Left ventricle myocardium inferior (tissue), 1 donor: Measurements from ENCODE around the gene SLC25A33. TPM values are rescaled to one million over a fixed set of nuclear protein-coding genes. Genes with fewer than 3 reads are reported as not detected.
"Not testable (repeated sequence)": the region's sequence is repeated elsewhere in the genome, so short reads cannot be mapped to it uniquely, and the experiment has no call there.

ENCODE experiments used
- DNase-seq: peaks from one replicate; pipeline ENCODE4 v3.0.0-alpha.2; 2020
- H3K27ac ChIP-seq: fragments of 200-600 bp; replicated peaks from 2 replicates; pipeline ENCODE4 v1.8.0; 2021
- H3K27me3 ChIP-seq: fragments of 200-600 bp; 2 replicates; pipeline ENCODE4 v1.8.0; 2021; ENCODE audit warnings: low read depth
- H3K36me3 ChIP-seq: fragments of 200-600 bp; 2 replicates; pipeline ENCODE4 v1.8.0; 2021
- H3K4me1 ChIP-seq: fragments of 200-600 bp; 2 replicates; pipeline ENCODE4 v1.8.0; 2021
- H3K4me3 ChIP-seq: fragments of 200-600 bp; 2 replicates; pipeline ENCODE4 v1.8.0; 2021; ENCODE audit warnings: mild to moderate bottlenecking, moderate library complexity
- H3K9me3 ChIP-seq: fragments of 200-600 bp; replicated peaks from 2 replicates; pipeline ENCODE4 v1.8.0; 2021
- CTCF ChIP-seq: fragments of 200-600 bp; IDR thresholded peaks from 2 replicates; pipeline ENCODE4 v1.8.0; 2021; ENCODE audit warnings: antibody characterized with exemption, mild to moderate bottlenecking, borderline replicate concordance
- intact Hi-C: fragments of 100-400 bp; cut with micrococcal nuclease; formaldehyde crosslinking; loops from one replicate; pipeline ENCODE4 v1.11.0; 2022
- total RNA-seq: library from RNA; stranded (reverse); fragmentation: NEBNext Ultra II Directional; extraction: Animal tissue kit (Norgen Biotek cat#: 25700); gene quantifications from one replicate; pipeline ENCODE4 v1.2.1, GENCODE V29; 2021
- donor health status: DM: no; HTN: yes; CAD: no; lungs with severe emphysema.

Gene SLC25A33
- total RNA-seq, 1 donor from 2014 or later = 6.2 TPM

DNA sequence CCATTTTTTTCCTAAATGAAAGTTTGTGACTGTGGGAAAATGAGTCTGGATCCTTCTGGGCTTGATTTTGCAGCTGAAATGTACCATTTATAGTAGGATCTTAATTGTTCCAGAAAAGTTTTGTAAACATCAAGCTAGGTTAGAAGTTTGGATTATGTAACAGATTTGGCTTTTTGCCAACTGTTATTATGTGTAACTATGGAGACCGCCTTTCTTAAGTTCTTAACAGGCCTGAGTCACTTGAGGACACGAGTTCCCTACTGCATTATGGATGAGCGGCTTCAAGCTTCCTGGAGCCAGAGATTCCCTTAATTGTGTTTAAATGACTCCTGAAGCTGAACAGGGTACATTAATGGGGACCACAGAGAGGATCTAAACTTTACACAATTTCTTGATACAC lies 22.2 kb downstream of the SLC25A33 start:
- intact Hi-C loops = no loop called here
- Histone ChIP-seq H3K27me3 (no peaks in the 10 kb centered on the region), H3K36me3 (peaks cover 3% of the 10 kb centered on the region), H3K9me3 (no peaks in the 10 kb centered on the region), H3K4me1 (peaks cover 61% of the 10 kb centered on the region), H3K4me3 (no peak overlapping the region), H3K27ac (peak overlapping the region; percentile 64)
- DNase-seq = no peak
- no peak for TF ChIP-seq CTCF

- no peak overlapping the region for H3K27ac ChIP-seq
- intact Hi-C loops = no loop called here
- H3K27me3 ChIP-seq = no peaks in the 10 kb centered on the region
- DNase-seq = no peak
- TF ChIP-seq CTCF = no peak
- H3K4me1 ChIP-seq = peaks cover 13% of the 10 kb centered on the region
- H3K36me3 ChIP-seq = peaks cover 6% of the 10 kb centered on the region
- H3K9me3 ChIP-seq = no peaks in the 10 kb centered on the region
- no peak overlapping the region for H3K4me3 ChIP-seq
These were observed 30.0 kb downstream of the SLC25A33 start for GRCh38 chr1:9569267-9569666.

DNA sequence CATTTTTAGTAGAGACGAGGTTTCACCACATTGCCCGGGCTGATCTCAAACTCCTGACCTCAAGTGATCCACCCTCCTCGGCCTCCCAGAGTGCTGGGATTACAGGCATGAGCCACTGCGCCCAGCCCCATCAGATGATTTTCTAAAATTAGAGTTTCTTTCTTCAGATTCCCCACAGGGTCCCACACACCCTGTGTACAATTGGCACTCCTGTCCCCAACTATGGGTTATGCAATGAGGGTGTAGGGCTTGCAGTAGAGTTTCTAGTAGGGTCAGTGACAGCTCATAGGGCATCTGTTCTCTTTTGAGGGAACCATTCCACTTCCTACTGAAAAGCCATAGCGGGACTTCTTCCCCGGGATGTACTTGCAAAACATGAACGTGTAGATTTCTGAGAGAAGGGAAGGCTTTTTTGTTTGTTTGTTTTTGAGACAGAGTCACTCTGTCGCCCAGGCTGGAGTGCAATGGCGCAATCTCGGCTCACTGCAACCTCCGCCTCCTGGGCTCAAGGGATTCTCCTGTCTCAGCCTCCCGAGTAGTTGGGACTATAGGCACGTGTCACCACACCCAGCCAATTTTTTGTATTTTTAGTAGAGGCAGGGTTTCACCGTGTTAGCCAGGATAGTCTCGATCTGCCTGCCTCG lies 31.7 kb downstream of the SLC25A33 start:
- H3K27ac ChIP-seq = peak overlapping the region; percentile 2
- intact Hi-C loops = loop anchor here (10.0 kb wide), 1 partner anchor 76 kb away; no protein-coding TSS in a partner anchor
- H3K36me3 ChIP-seq, H3K9me3 ChIP-seq, DNase-seq, H3K4me3 ChIP-seq, H3K27me3 ChIP-seq, H3K4me1 ChIP-seq: not testable (repeated sequence)

DNA sequence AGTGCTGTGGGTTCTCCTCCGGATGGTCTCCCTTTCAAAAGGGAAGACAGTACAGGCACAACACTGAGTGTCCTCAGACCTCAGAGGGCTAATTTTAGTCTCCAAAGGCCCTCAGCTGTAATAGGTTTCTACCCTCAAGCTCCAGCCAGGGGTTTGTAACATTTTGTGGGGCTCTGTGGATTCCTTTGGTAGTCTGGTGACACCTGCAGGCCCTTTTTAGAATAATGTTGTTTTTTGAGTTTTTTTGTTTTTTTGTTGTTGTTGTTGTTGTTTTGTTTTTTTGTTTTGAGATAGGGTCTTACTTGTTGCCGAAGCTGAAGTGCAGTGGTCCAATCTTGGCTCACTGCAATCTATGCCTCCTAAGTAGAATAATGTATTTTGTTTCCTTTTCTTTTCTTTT lies 34.5 kb downstream of the SLC25A33 start:
- peak; percentile 54 for TF ChIP-seq CTCF
- H3K27ac ChIP-seq = no peak overlapping the region

GRCh38 chr1:9575486-9575885 lies 36.2 kb downstream of the SLC25A33 start:
- Histone ChIP-seq H3K36me3 (peaks cover 18% of the 10 kb centered on the region), H3K9me3 (no peaks in the 10 kb centered on the region), H3K4me1 (peaks cover 5% of the 10 kb centered on the region), H3K4me3 (no peak overlapping the region), H3K27me3 (no peaks in the 10 kb centered on the region), H3K27ac (no peak overlapping the region)
- intact Hi-C loops = loop anchor here (10.0 kb wide), 1 partner anchor 81 kb away; no protein-coding TSS in a partner anchor
- TF ChIP-seq CTCF = no peak
- no peak for DNase-seq

More for the DNA sequence above, 34.5 kb downstream of the SLC25A33 start:
- peaks cover 5% of the 10 kb centered on the region for H3K4me1 ChIP-seq
- peaks cover 10% of the 10 kb centered on the region for H3K36me3 ChIP-seq
- no peak overlapping the region for H3K4me3 ChIP-seq
- intact Hi-C loops = loop anchor here (10.0 kb wide), 1 partner anchor 79 kb away; no protein-coding TSS in a partner anchor
- no peaks in the 10 kb centered on the region for H3K9me3 ChIP-seq
- no peak for DNase-seq
- no peaks in the 10 kb centered on the region for H3K27me3 ChIP-seq

DNA sequence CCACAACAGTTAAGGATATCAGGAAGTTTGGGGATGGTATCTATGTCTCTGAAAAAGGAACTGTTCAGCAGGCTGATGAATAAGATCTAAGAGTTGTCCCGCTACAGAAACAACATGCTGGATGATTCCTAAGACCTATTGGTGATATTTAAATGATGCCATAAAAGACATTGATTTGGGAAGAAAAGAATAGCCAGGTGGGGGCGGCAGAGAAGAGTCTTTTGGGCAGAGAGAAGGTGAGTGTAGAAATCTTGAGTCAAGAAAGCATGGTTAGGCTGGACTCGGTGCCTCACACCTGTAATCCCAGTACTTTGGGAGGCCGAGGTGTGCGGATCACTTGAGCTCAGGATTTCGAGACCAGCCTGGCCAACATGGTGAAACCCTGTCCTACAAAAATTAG lies 37.6 kb downstream of the SLC25A33 start:
- Histone ChIP-seq H3K27ac (no peak overlapping the region), H3K36me3 (peaks cover 26% of the 10 kb centered on the region), H3K27me3 (no peaks in the 10 kb centered on the region), H3K4me3 (no peak overlapping the region), H3K4me1 (peaks cover 5% of the 10 kb centered on the region), H3K9me3 (no peaks in the 10 kb centered on the region)
- no peak for TF ChIP-seq CTCF
- intact Hi-C loops = loop anchor here (10.0 kb wide), 1 partner anchor 82 kb away; no protein-coding TSS in a partner anchor
- DNase-seq = no peak
